WI38 (cell line): Measurements from ENCODE around the gene KCNA10.

Source experiments
- H3K4me3 ChIP-seq: 2 replicates; pipeline ENCODE4 v1.5.1; 2011; ENCODE audit warnings: low read depth, mild to moderate bottlenecking, control low read depth, low read length
- CTCF ChIP-seq: IDR thresholded peaks from 2 replicates; pipeline ENCODE4 v1.5.1; 2012; ENCODE audit warnings: low read depth, mild to moderate bottlenecking, control low read depth, low read length

KCNA10 gene

GRCh38 chr1:110508028-110508940, 10.7 kb downstream of the KCNA10 start:
- no peak for TF ChIP-seq CTCF

GRCh38 chr1:110506541-110506940, 12.4 kb downstream of the KCNA10 start:
- TF ChIP-seq CTCF: no peak
- no peak overlapping the region for H3K4me3 ChIP-seq

More at GRCh38 chr1:110508028-110508940, 10.7 kb downstream of the KCNA10 start:
- H3K4me3 ChIP-seq: no peak overlapping the region

- H3K4me3 ChIP-seq: no peak overlapping the region
- no peak for TF ChIP-seq CTCF
Observed at GRCh38 chr1:110505596-110505995, 13.4 kb downstream of the KCNA10 start.

GRCh38 chr1:110504226-110504625, 14.7 kb downstream of the KCNA10 start:
- TF ChIP-seq CTCF: no peak
- no peak overlapping the region for H3K4me3 ChIP-seq

GRCh38 chr1:110503471-110503870, 15.5 kb downstream of the KCNA10 start:
- TF ChIP-seq CTCF: no peak
- no peak overlapping the region for H3K4me3 ChIP-seq

GRCh38 chr1:110502402-110503151, 16.4 kb downstream of the KCNA10 start:
- no peak for TF ChIP-seq CTCF
- no peak overlapping the region for H3K4me3 ChIP-seq
